Jurkat, Clone E6-1 (cell line): ENCODE measurements around the gene AADAT. TPM values are rescaled to one million over a fixed set of nuclear protein-coding genes. Genes with fewer than 3 reads are reported as not detected.
"Not testable (repeated sequence)": the region's sequence is repeated elsewhere in the genome, so short reads cannot be mapped to it uniquely, and the experiment has no call there.

Source experiments
- DNase-seq: peaks from one replicate; pipeline ENCODE4 v3.0.0-alpha.2; 2011; ENCODE audit warnings: low read depth, low spot score
- H3K4me3 ChIP-seq: 2 replicates; pipeline ENCODE4 v1.5.1; 2011; ENCODE audit warnings: mild to moderate bottlenecking, low read length, control low read depth, moderate library complexity
- polyA plus RNA-seq: library from polyadenylated mRNA; unstranded; fragments of >200 nt; gene quantifications from one replicate; pipeline ENCODE4 v1.2.1, GENCODE V29; 2012; ENCODE audit warnings: missing spikeins; ENCODE audit not compliant: insufficient read length, insufficient read depth

AADAT gene
- 19.8 TPM for polyA plus RNA-seq

- H3K4me3 ChIP-seq, result peak within 1 kb of the TSS; percentile 85
These were observed at the start of gene AADAT for GRCh38 chr4:170089668-170090351. TSS of gene AADAT (minus strand) at chr4:170089956. CDS start at chr4:170089690, 266 bp downstream.

GRCh38 chr4:170138580-170139194, 48.9 kb upstream of the AADAT start:
- peak; percentile 71 for DNase-seq
- H3K4me3 ChIP-seq, result no peak overlapping the region

More at GRCh38 chr4:170089668-170090351, at the start of gene AADAT:
- peak; percentile 30 for DNase-seq

GRCh38 chr4:170137927-170138326, 48.2 kb upstream of the AADAT start:
- DNase-seq, result no peak
- no peak overlapping the region for H3K4me3 ChIP-seq

- no peak for DNase-seq
- H3K4me3 ChIP-seq, result no peak overlapping the region
These were observed 47.7 kb upstream of the AADAT start for GRCh38 chr4:170137466-170137865.

GRCh38 chr4:170134821-170135220, 45.1 kb upstream of the AADAT start:
- no peak for DNase-seq
- no peak overlapping the region for H3K4me3 ChIP-seq

- DNase-seq, result no peak
- H3K4me3 ChIP-seq, result no peak overlapping the region
These were observed 38.6 kb upstream of the AADAT start for GRCh38 chr4:170128219-170128804.

GRCh38 chr4:170127758-170128157, 38.0 kb upstream of the AADAT start:
- no peak overlapping the region for H3K4me3 ChIP-seq
- no peak for DNase-seq

- no peak overlapping the region for H3K4me3 ChIP-seq
- no peak for DNase-seq
These were observed 34.6 kb upstream of the AADAT start for GRCh38 chr4:170124406-170124805.

GRCh38 chr4:170122252-170122651, 32.5 kb upstream of the AADAT start:
- no peak for DNase-seq
- no peak overlapping the region for H3K4me3 ChIP-seq

- H3K4me3 ChIP-seq, result no peak overlapping the region
These were observed 24.9 kb upstream of the AADAT start for GRCh38 chr4:170114636-170115035.

GRCh38 chr4:170114183-170114582, 24.4 kb upstream of the AADAT start:
- H3K4me3 ChIP-seq, DNase-seq: not testable (repeated sequence)

More at GRCh38 chr4:170114636-170115035, 24.9 kb upstream of the AADAT start:
- DNase-seq, result no peak

- H3K4me3 ChIP-seq, result no peak overlapping the region
- no peak for DNase-seq
These were observed 21.8 kb upstream of the AADAT start for GRCh38 chr4:170111546-170111945.

- DNase-seq, result no peak
- no peak overlapping the region for H3K4me3 ChIP-seq
These were observed 21.3 kb upstream of the AADAT start for GRCh38 chr4:170111085-170111484.

- no peak overlapping the region for H3K4me3 ChIP-seq
- no peak for DNase-seq
These were observed 20.5 kb upstream of the AADAT start for GRCh38 chr4:170110285-170110672.

GRCh38 chr4:170109586-170110284, 20.0 kb upstream of the AADAT start:
- DNase-seq, result no peak
- no peak overlapping the region for H3K4me3 ChIP-seq

GRCh38 chr4:170106900-170107299, 17.1 kb upstream of the AADAT start:
- no peak for DNase-seq
- H3K4me3 ChIP-seq, result no peak overlapping the region

GRCh38 chr4:170102426-170102825, 12.7 kb upstream of the AADAT start:
- H3K4me3 ChIP-seq, result no peak overlapping the region
- DNase-seq, result no peak

GRCh38 chr4:170098171-170098570, 8.4 kb upstream of the AADAT start:
- H3K4me3 ChIP-seq, DNase-seq: not testable (repeated sequence)

- DNase-seq, result peak; percentile 57
These were observed 7.9 kb upstream of the AADAT start for GRCh38 chr4:170097681-170098080.

More at GRCh38 chr4:170097681-170098080, 7.9 kb upstream of the AADAT start:
- no peak overlapping the region for H3K4me3 ChIP-seq
